Suprapubic skin (tissue), 4 donors: ENCODE data around the gene BLACAT1. TPM values are rescaled to one million over a fixed set of nuclear protein-coding genes. Genes with fewer than 3 reads are reported as not detected.
"Not testable (repeated sequence)": the region's sequence is repeated elsewhere in the genome, so short reads cannot be mapped to it uniquely, and the experiment has no call there.

Experiments
- DNase-seq, 2 donors: peaks; one replicate each; pipeline ENCODE4 v3.0.0-alpha.2; 2019; ENCODE audit warnings: low spot score in 2 of 2
- H3K27ac ChIP-seq: fragments of 200-600 bp; sonication (generic); one replicate; pipeline ENCODE4 v1.5.1; 2019
- H3K27me3 ChIP-seq: fragments of 200-600 bp; sonication (generic); one replicate; pipeline ENCODE4 v1.5.1; 2019
- H3K36me3 ChIP-seq: fragments of 200-600 bp; sonication (generic); one replicate; pipeline ENCODE4 v1.5.1; 2019
- H3K4me1 ChIP-seq: fragments of 200-600 bp; sonication (generic); one replicate; pipeline ENCODE4 v1.5.1; 2019
- H3K4me3 ChIP-seq: fragments of 200-600 bp; sonication (generic); one replicate; pipeline ENCODE4 v1.5.1; 2019; ENCODE audit warnings: mild to moderate bottlenecking
- H3K9me3 ChIP-seq: fragments of 200-600 bp; sonication (generic); one replicate; pipeline ENCODE4 v1.5.1; 2019
- CTCF ChIP-seq, 2 donors: fragments of 200-600 bp in 1 of 2; fragments of 450-650 bp in 1 of 2; sonication (generic) in 1 of 2; IDR thresholded peaks; one replicate each; pipeline ENCODE4 v1.5.1; 2016 to 2019; ENCODE audit warnings: antibody characterized with exemption in 2 of 2, mild to moderate bottlenecking in 1 of 2, moderate library complexity in 1 of 2
- EP300 ChIP-seq: sonication (generic); formaldehyde crosslinking; IDR thresholded peaks from one replicate; pipeline ENCODE4 v1.6.1; 2017; ENCODE audit warnings: antibody characterized with exemption
- POLR2A ChIP-seq, 2 donors: fragments of 450-650 bp; IDR thresholded peaks; one replicate each; pipeline ENCODE4 v1.6.1; 2017; ENCODE audit warnings: antibody characterized with exemption in 2 of 2, mild to moderate bottlenecking in 2 of 2, moderate library complexity in 2 of 2
- POLR2AphosphoS5 ChIP-seq, 3 donors: sonication (generic); formaldehyde crosslinking; IDR thresholded peaks; one replicate each; pipeline ENCODE4 v1.6.1; 2017; ENCODE audit warnings: antibody characterized with exemption in 3 of 3
- WGBS: methylation state at CpG from one replicate; pipeline ENCODE4 v1.1.5; 2018; 5-methylcytosine and 5-hydroxymethylcytosine counted together
- total RNA-seq, 4 donors: library from RNA; depleted of rRNA; stranded (reverse); fragments of >200 nt; gene quantifications; one replicate each; pipeline ENCODE4 v1.1.0, GENCODE V29; 2016

Gene BLACAT1
- total RNA-seq, 4 donors from 2014 or later, result not detected

DNA sequence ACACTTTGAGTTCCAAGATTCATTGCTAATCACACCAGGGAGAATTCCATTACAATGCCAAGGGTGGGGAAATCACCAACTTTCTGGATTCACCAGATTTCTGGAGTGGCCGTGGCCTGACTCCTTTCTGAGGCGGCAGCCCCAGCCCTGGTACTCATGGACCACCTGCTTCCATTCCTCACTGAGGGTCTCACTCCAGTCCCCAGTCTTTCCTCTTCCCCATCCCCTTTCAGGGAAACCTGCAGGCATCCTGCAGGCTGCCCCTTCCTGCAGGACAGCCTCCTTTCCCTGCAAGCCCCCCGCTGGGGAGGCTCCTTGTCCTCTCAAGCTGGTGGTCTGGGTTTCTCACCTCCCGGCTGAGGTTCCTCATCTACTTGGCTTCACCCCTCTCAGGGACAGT is 35.9 kb upstream of the BLACAT1 start:
- Histone ChIP-seq H3K27ac (no peak overlapping the region), H3K36me3 (no peaks in the 10 kb centered on the region), H3K4me3 (no peak overlapping the region), H3K4me1 (peaks cover 27% of the 10 kb centered on the region), H3K9me3 (no peaks in the 10 kb centered on the region), H3K27me3 (peaks cover 31% of the 10 kb centered on the region)
- TF ChIP-seq POLR2AphosphoS5 (IDR thresholded peaks at IDR 0.05) (no peak), POLR2A (IDR thresholded peaks at IDR 0.05) (no peak), EP300 (no peak), CTCF (IDR thresholded peaks at IDR 0.05) (no peak)
- no peak for DNase-seq
- 26% methylated on average over 3 of the region's 4 CpGs for WGBS

DNA sequence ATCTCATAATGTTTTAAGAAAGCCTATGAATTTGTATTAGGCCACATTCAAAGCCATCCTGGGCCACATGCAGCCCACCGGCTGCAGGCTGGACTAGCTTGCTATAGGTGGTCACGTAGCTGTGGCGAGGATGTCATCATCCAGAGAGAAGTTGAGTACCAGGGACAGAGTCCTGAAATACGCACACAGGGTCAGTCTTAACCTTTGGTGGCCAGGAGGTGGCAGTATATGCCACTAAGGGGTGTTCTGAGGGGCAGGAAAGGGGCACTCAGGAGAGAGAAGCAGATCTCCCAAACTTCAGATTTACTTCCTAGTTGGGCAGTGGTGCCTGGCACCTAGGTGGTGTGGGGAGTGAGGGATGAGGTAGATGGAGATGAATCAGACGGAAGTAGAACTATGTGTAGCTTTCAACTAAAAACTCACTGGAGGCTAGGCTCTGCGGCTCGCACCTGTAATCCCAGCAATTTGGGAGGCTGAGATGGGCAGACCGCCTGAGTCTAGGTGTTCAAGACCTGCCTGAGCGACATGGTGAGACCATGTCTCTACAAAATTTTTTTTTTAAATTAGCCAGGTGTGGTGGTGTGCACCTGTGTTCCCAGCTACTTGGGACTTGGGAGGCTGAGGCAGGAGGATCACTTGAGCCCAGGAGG is 32.4 kb upstream of the BLACAT1 start:
- peaks cover 18% of the 10 kb centered on the region for H3K4me1 ChIP-seq
- H3K9me3 ChIP-seq, result no peaks in the 10 kb centered on the region
- no peak for TF ChIP-seq POLR2A (IDR thresholded peaks at IDR 0.05)
- peak; percentile 24 to 70 for TF ChIP-seq CTCF (IDR thresholded peaks at IDR 0.05)
- H3K4me3 ChIP-seq, result no peak overlapping the region
- DNase-seq, result no peak
- no peak overlapping the region for H3K27ac ChIP-seq
- peaks cover 52% of the 10 kb centered on the region for H3K27me3 ChIP-seq
- no peaks in the 10 kb centered on the region for H3K36me3 ChIP-seq
- WGBS, result 51% methylated on average over 9 of the region's 9 CpGs

DNA sequence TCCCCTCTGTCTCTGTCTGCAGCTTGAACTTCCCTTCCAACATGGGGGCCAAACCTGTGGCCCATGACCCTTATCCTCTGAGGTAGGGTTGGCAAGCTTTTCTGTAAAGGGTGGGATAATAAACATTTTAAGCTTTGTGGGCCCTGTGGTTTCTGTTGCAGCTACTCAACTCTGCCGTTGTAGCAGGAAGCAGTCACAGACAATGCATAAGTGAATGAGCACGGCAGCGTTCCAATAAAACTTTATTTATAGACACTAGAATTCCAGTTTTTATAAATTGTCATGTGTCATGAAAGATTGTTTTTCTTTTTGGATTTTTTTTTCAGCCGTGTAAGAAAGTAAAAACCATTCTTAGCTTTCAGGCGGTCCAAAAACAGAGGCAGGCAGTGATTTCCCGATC is 30.4 kb upstream of the BLACAT1 start:
- H3K4me3 ChIP-seq, result no peak overlapping the region
- peaks cover 64% of the 10 kb centered on the region for H3K27me3 ChIP-seq
- H3K36me3 ChIP-seq, result no peaks in the 10 kb centered on the region
- TF ChIP-seq POLR2A (IDR thresholded peaks at IDR 0.05), result no peak
- no peak for TF ChIP-seq EP300
- no peak for TF ChIP-seq POLR2AphosphoS5 (IDR thresholded peaks at IDR 0.05)
- H3K27ac ChIP-seq, result no peak overlapping the region
- DNase-seq, result no peak
- WGBS, result 93% methylated on average over 6 of the region's 6 CpGs
- H3K9me3 ChIP-seq, result no peaks in the 10 kb centered on the region
- H3K4me1 ChIP-seq, result peaks cover 3% of the 10 kb centered on the region

DNA sequence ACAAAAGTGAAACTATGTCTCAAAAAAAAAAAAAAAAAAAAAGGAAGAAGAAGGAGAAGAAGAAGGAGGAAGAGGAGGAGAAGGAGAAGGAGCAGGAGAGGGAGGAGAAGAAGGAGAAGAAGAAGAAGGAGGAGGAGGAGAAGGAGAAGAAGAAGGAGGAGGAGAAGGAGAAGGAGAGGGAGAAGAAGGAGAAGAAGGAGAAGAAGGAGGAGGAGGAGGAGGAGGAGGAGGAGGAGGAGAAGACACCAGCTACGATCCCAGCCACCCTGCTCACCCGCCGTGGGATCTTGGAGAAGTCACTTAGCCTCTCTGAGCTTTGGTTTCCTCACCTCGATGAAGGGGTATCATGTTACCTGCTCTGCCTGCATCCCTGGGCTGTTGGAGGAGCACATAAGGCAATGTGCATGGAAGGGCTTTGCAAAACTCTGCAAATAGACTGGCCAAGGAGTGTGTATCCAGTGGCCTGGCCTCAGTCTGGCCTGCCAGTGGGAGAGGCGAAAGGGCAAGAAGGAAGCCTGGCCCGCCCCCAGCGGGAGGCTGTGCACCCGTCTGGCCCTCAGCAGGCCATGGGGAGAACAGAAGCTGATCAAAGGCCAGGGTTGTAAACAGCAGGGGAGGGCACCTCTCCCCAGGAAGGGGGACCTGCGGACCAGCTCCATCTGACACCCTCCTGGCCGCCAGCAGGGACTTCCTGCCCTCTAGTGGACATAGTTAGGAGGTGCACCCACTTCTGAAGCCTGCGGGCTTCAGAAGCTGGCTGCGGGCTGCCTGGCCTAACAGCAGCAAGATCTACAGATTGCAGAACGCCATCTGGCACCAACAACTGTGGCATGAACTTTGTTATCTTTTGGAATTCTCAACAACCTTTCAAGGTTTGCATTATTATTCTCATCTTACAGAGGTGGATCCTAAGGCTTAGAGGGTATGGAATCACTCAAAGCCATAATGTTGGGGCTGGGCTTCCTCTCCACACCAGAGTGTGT is 29.4 kb upstream of the BLACAT1 start:
- DNase-seq, result no peak

DNA sequence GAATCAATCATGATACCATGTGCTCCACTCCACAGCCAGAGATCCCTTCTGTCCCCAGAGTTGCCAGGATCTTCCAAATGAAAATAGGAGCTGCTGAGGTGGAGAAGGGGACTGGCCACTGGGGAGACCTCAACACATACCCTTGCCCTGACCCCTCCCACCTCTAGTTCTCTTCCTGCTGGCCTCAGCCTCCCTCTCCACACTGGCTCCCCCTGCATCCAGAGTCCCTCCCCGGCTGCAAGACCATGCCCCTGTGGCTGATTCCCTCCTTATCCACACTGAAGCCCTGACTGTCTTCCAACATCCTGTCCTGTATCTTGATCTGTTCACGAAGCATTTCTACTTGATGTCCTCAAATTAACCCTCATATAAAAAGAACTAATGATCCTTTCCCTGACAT is 27.5 kb upstream of the BLACAT1 start:
- no peak overlapping the region for H3K4me3 ChIP-seq
- H3K27ac ChIP-seq, result no peak overlapping the region
- no peaks in the 10 kb centered on the region for H3K9me3 ChIP-seq
- H3K36me3 ChIP-seq, result no peaks in the 10 kb centered on the region
- peaks cover 3% of the 10 kb centered on the region for H3K4me1 ChIP-seq
- WGBS, result 57% methylated on average over 2 of the region's 2 CpGs
- TF ChIP-seq CTCF (IDR thresholded peaks at IDR 0.05), result no peak
- no peak for TF ChIP-seq POLR2A (IDR thresholded peaks at IDR 0.05)
- TF ChIP-seq EP300, result no peak
- no peak for TF ChIP-seq POLR2AphosphoS5 (IDR thresholded peaks at IDR 0.05)
- no peak for DNase-seq
- H3K27me3 ChIP-seq, result peaks cover 75% of the 10 kb centered on the region

More for the DNA sequence above, 29.4 kb upstream of the BLACAT1 start:
- 41% methylated on average over 8 of the region's 13 CpGs for WGBS
- H3K4me1 ChIP-seq, result peaks cover 3% of the 10 kb centered on the region
- no peak overlapping the region for H3K27ac ChIP-seq
- no peaks in the 10 kb centered on the region for H3K9me3 ChIP-seq
- TF ChIP-seq EP300, result no peak
- no peak for TF ChIP-seq POLR2AphosphoS5 (IDR thresholded peaks at IDR 0.05)
- peak; percentile 89 to 94 for TF ChIP-seq CTCF (IDR thresholded peaks at IDR 0.05)
- H3K27me3 ChIP-seq, result peaks cover 68% of the 10 kb centered on the region
- no peaks in the 10 kb centered on the region for H3K36me3 ChIP-seq
- H3K4me3 ChIP-seq, result no peak overlapping the region

- H3K27me3 ChIP-seq, result peaks cover 76% of the 10 kb centered on the region
- H3K9me3 ChIP-seq, H3K27ac ChIP-seq, H3K4me1 ChIP-seq, DNase-seq, H3K36me3 ChIP-seq, H3K4me3 ChIP-seq: not testable (repeated sequence)
- 91% methylated on average over 9 of the region's 11 CpGs for WGBS
Measured at GRCh38 chr1:205482587-205482986, 26.7 kb upstream of the BLACAT1 start.
